ENCODE measurements around the gene BCL2. TPM values are rescaled to one million over a fixed set of nuclear protein-coding genes. Genes with fewer than 3 reads are reported as not detected.
"Not testable (repeated sequence)": the region's sequence is repeated elsewhere in the genome, so short reads cannot be mapped to it uniquely, and the experiment has no call there.

BCL2 gene
- total RNA-seq, 1 experiment from 2014 or later, result 0.07 TPM

GRCh38 chr18:63198868-63199742, 120.5 kb downstream of the BCL2 start:
- DNase-seq (ENCODE audit: low read depth), result no peak

DNA sequence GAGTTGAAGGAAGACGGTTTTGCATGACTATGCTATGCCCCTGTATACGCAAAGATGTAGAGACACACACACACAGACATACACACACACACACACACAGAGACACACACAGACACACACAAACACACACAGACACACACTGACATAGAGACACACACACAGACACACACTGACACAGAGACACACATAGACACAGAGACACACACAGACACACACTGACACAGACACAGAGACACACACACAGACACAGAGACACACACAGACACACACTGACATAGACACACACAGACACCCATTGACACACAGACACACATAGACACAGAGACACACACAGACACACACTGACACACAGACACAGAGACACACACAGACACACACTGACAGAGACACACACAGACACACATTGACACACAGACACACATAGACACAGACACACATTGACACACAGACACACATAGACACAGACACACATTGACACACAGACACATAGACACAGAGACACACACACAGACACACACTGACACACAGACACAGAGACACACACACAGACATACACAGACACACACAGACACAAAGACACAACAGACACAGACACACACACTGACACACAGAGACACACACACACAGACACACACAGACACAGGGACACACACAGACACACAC, 121.3 kb downstream of the BCL2 start:
- no peak for DNase-seq (ENCODE audit: low read depth)

DNA sequence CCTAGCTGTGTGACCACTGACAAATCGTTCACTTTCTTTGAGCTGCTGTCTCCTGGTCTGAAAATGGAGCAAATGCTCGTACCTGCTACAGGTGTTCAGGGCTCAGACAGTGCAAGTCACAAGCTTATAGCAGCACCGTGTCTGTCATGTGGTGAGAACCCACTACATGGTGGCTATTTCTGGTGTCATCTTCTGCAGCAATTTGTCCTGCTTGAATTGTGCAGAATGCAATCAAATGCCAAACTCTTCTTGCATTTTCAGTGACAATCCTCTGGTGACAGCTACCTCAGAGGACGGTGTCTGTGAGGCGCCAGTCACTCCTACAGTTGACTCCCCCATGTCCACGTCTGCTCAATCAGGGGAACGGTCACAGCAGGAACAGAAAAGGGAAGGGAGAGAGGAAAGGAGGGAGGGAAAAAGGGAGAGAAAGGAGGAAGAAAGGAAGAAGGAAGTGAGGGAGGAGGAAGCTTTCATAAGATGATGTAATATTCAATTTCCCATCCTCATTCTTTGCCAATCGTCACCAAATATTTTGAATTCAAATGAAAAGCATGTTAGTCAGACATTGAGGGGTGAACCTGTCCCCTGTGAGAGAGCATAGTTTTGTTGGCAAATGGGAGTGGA, 122.2 kb downstream of the BCL2 start:
- no peak for DNase-seq (ENCODE audit: low read depth)

DNA sequence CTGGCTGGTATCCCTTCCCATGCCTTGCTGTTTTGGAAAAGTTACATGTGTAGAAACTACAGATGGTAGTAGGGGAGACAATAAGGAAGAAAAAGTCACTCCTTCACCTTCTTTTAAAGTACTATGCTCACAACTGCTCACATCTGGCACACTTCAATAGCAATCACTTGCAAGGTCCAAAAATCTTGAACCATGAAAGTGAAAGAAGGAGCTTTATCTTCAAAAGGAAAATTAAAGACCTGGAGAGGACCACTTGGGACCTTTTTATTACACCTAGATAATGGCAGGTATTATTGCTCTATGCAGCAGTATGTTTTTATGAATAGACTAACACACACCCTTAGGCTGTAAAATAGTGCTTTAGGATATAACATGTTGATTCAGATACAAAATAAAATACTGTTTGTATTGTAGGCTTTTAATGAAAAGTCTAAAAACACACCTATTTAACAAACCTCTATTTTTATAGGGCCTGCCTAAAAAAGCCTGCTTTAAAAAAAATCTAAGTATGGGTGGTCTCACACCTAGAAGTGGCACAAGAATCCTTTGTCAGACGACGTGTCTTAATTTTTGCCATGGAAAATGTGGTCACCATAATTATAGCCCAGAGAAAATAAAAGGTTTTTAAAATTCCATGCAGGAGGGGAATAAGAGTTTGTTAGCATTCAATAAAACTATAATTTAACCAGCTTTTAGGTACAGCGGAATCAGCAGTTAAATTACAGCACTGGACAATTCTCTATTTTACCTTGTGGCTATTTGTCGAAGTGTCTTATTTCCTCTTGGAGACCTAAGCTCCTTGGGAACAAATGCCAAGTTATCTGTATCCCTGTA, 124.0 kb downstream of the BCL2 start:
- DNase-seq (ENCODE audit: low read depth), result no peak

GRCh38 chr18:63192885-63193349, 126.7 kb downstream of the BCL2 start:
- no peak for DNase-seq (ENCODE audit: low read depth)

DNA sequence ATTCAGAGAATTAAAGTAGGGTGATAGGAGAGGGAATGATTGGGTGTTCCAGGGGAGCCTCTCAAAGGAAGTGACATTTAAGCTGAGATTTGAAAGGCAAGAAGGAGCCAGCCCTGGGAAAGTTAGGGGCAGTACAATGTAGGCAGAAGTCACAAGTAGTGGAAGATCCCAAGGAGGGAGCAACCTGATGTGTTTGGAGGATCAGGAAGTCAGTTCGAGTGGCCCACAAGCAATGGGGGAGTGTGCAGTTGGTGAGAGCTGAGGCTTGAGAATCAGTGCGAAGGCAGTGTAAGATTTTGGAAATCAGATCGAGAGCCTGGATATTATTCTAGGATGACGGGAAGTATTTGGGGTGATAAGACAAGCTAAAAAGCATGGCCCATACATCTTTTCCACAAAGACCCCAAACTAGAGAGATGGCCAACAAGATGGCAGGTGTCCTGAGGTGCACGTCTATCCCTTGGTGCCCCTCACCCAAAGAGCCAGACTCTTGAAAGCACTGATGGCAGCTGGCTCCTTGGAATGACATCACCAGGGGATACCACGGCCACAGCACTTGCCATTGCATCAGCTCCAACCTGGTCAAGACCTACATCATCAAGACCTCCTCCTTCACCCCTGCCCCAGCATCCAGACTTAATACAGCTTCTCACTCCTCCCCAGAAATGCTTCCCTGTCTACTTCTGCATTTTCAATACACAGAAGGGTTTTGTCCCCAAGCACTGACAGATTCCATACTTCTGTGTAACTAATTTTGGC, 127.3 kb downstream of the BCL2 start:
- no peak for DNase-seq (ENCODE audit: low read depth)

DNA sequence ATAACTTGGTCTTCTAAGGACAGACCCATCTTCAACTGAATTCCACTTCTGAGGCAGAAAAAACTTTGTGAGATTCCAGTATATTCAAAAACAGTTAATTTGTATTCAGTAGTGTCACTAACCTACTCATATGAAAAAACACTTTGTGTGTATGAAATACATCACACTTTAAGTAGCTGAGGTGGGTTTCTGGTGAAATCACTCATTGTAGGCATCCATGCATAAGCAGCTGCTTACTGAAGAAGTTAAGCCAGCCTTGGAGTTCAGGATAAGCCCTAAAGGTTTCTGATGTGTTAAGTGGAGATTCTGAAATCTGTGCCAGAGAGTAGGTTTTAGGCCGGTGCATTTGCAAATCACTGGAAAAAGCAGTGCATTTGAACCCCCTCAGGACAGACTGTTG, 128.2 kb downstream of the BCL2 start:
- DNase-seq (ENCODE audit: low read depth), result no peak

GRCh38 chr18:63190838-63191237, 128.7 kb downstream of the BCL2 start:
- not testable (repeated sequence) for DNase-seq (ENCODE audit: low read depth)

- DNase-seq (ENCODE audit: low read depth), result no peak
Measured at GRCh38 chr18:63189817-63190216, 129.8 kb downstream of the BCL2 start.

- DNase-seq (ENCODE audit: low read depth), result no peak
Measured at GRCh38 chr18:63189041-63189440, 130.5 kb downstream of the BCL2 start.

DNA sequence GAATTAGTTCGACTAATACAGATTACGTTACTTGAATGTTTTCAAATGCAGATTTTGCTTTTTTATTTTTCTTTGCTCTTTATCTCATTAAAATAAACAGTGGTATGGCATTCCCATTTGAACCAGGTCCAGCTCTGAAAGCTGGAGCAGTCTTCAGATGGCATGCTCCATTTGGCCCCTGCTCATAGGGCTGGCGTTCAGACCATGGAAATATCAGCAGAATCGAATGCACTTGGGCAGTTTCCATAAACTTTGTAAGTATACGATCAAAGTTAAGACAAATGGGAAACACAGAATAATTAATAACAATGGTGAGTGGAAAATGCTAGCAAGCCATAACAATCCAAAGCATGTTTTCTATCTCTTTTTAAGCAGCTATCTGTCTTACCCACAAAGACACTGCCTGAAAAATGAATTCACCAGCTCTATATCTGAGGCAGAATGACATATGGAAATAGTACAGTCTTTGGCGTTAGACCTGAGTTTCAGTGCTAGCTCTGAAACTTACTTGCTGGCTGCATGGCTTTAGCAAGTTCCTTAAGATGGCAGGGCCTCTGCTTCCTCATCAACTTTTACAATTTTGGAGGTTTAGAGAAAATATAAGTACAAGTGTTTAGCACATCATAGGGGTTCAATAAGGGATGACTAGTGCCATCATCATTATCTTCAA, 131.6 kb downstream of the BCL2 start:
- no peak for DNase-seq (ENCODE audit: low read depth)

DNA sequence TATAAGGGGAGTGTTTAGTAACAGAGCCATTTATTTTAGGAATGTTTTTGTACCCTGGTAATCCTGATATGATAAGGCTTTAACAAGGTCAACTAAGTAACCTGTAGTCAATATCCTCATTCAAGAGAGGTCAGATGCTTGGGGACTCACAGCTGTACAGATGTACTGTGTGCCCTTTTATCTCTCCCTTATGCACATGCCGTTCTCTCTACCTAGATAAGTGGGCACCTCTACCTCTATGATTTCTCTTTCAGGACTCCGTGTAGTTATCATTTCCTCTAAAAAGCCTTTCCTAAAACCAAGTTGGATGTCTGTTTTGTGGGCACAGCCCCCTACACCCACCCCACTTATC, 132.4 kb downstream of the BCL2 start:
- no peak for DNase-seq (ENCODE audit: low read depth)

- DNase-seq (ENCODE audit: low read depth), result no peak
Measured at GRCh38 chr18:63186520-63187222, 132.9 kb downstream of the BCL2 start.

DNA sequence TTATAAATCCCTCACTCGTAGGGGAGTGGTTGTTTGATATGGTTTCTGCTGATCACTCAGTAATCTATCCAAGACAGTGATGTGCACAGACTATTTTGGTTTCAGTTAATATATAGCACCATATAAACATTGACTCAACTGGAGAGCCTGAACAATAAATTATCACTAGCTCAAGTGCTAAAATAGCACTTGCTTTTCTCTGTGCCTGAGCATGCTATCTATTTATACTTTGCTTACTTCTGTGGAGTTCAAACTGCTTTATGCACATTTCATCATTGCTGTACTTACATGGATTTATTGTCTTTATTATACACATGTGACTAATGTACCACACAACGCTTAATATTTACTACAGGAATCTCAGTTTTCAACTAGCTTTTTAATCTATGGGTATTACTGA, 133.6 kb downstream of the BCL2 start:
- no peak for DNase-seq (ENCODE audit: low read depth)

- no peak for DNase-seq (ENCODE audit: low read depth)
Measured at GRCh38 chr18:63183952-63184770, 135.4 kb downstream of the BCL2 start.

DNA sequence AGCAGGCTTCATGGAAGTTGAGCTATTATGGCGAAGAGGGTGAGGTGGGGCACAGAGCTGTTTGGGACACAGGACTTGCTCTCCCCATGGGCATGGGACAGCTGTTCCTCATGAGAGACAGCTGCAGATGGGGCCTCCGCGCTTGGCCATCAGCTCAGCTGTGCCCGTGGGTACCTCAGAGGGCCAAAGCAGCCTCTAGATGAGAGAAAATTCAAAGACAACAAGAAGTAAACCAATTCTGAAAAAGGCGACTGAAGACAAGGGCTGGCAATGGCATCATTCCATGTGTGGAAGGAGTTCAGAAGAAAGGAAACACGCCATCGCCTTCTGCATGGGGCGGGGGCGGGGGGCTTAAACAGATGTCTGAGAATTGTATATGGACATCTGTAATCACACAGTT, 136.2 kb downstream of the BCL2 start:
- DNase-seq (ENCODE audit: low read depth), result no peak

DNA sequence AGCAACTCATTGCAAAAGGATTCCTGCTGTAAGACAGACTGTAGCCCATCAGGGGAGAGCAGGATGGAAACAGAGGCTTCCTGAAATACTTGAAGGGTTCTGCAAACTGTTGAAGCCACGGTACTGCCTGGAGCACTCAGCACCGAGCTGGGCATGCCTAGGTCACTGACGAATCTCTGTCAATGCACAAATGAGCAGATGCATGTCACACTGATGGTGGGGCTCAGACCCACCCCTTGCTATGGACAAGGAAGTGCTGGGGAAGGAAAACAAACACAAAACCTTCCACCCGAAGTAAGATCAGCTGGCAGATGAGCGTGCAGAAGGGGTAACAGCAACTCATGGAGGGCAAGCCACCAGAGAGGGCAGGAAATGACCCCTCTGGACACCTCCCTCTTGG, 136.7 kb downstream of the BCL2 start:
- no peak for DNase-seq (ENCODE audit: low read depth)

DNA sequence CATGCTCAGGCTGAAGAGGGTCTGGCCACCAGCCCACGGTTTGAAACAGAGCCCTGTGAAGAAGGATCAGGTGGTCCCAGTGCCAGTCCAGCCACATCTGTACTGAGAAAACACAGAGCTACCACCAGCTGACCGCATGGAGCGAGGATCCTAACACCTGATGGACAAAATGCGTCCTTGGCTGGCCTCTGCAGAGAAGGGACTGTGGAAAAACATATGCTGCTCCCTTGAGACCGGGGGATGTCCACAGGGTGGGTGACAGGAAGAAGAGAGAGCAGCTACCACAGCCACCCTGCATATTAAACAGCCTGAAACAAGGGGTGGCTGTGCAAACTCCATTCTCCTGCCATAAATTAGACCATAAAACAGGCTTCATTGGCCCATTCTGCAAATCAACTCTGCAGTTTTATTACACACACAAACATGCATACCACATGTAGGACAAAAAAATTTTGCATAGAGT, 137.2 kb downstream of the BCL2 start:
- DNase-seq (ENCODE audit: low read depth), result no peak

Data from M059J (cell line).